AG04449 (cell line): ENCODE measurements around the gene CD86.

Source experiments
- CTCF ChIA-PET: fragments of 350-600 bp; formaldehyde crosslinking; extraction: SDS; loops from one replicate; lab custom pipeline; 2021; ENCODE audit warnings: antibody characterized with exemption; lab: Yijun Ruan, JAX
- POLR2A ChIA-PET: fragments of 400-600, 350-600 bp; formaldehyde crosslinking; extraction: SDS; loops from one replicate; lab custom pipeline; 2020; ENCODE audit warnings: antibody characterized with exemption, inconsistent platforms; lab: Yijun Ruan, JAX
- DNase-seq: peaks from one replicate; pipeline ENCODE4 v3.0.0-alpha.2; 2010; ENCODE audit warnings: low read depth, low spot score
- H3K4me3 ChIP-seq: 2 replicates; pipeline ENCODE4 v1.5.1; 2011; ENCODE audit warnings: low read depth, mild to moderate bottlenecking, control low read depth, low read length
- CTCF ChIP-seq: IDR thresholded peaks from one replicate; pipeline ENCODE4 v1.5.1; 2011; ENCODE audit warnings: mild to moderate bottlenecking, moderate library complexity, low read length, control low read depth, inconsistent platforms; ENCODE audit not compliant: insufficient read depth; ENCODE audit errors: missing control alignments

The CD86 gene

GRCh38 chr3:122082357-122082756 lies 27.2 kb downstream of the CD86 start:
- TF ChIP-seq CTCF, result no peak
- POLR2A ChIA-PET, result no interaction called here

GRCh38 chr3:122084799-122085198 lies 29.6 kb downstream of the CD86 start:
- no peak overlapping the region for H3K4me3 ChIP-seq
- CTCF ChIA-PET, result no interaction called here
- POLR2A ChIA-PET, result no interaction called here
- no peak for DNase-seq
- no peak for TF ChIP-seq CTCF

More at GRCh38 chr3:122082357-122082756, 27.2 kb downstream of the CD86 start:
- DNase-seq, result no peak
- CTCF ChIA-PET, result no interaction called here
- H3K4me3 ChIP-seq, result no peak overlapping the region

- POLR2A ChIA-PET, result no interaction called here
- no peak for TF ChIP-seq CTCF
- no peak overlapping the region for H3K4me3 ChIP-seq
- no peak for DNase-seq
- CTCF ChIA-PET, result no interaction called here
These were observed 30.5 kb downstream of the CD86 start for GRCh38 chr3:122085673-122086072.

GRCh38 chr3:122088531-122088930 lies 33.4 kb downstream of the CD86 start:
- H3K4me3 ChIP-seq, result no peak overlapping the region
- no peak for DNase-seq
- ChIA-PET CTCF (no interaction called here), POLR2A (no interaction called here)
- no peak for TF ChIP-seq CTCF

- TF ChIP-seq CTCF, result no peak
- no peak for DNase-seq
- no peak overlapping the region for H3K4me3 ChIP-seq
- ChIA-PET CTCF (no interaction called here), POLR2A (no interaction called here)
These were observed 36.6 kb downstream of the CD86 start for GRCh38 chr3:122091602-122092295.

- ChIA-PET POLR2A (no interaction called here), CTCF (no interaction called here)
- TF ChIP-seq CTCF, result peak; percentile 37
- no peak overlapping the region for H3K4me3 ChIP-seq
- DNase-seq, result no peak
These were observed 37.5 kb downstream of the CD86 start for GRCh38 chr3:122092460-122093165.
